DMS153 (cell line): ENCODE data around the gene HNRNPK.
A peak's percentile ranks its signal among the peaks of the same experiment; 100 is the strongest.
"Not testable (repeated sequence)": the region's sequence is repeated elsewhere in the genome, so short reads cannot be mapped to it uniquely, and the experiment has no call there.

Source experiments
- DNase-seq: peaks from one replicate; lab custom pipeline; 2025; lab: John Stamatoyannopoulos, UW

Gene HNRNPK

DNA sequence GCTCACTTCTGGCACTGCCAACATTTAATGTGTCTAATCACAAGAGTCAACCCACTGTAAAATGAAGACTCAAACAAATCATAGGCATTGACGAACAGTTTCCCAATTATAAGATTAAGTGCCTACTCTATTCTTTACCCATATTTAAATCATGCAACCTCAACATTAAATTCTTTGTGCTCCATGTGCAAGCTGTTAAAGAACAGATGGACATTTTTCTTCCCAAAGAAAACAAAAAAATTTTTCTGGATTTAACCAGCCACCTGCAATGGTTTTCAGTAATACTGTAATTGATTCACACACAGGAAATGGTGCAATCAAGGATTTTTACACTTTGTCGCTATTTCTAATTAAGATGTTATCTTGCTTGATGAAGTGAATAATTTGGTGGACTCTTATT is 3.6 kb downstream of the HNRNPK start:
- DNase-seq, result no peak

GRCh38 chr9:83975300-83975699 is 4.7 kb downstream of the HNRNPK start:
- no peak for DNase-seq

GRCh38 chr9:83972286-83972685 is 7.7 kb downstream of the HNRNPK start:
- DNase-seq, result no peak

GRCh38 chr9:83971485-83971884 is 8.5 kb downstream of the HNRNPK start:
- DNase-seq, result no peak

GRCh38 chr9:83969602-83970001 is 10.4 kb downstream of the HNRNPK start:
- no peak for DNase-seq

DNA sequence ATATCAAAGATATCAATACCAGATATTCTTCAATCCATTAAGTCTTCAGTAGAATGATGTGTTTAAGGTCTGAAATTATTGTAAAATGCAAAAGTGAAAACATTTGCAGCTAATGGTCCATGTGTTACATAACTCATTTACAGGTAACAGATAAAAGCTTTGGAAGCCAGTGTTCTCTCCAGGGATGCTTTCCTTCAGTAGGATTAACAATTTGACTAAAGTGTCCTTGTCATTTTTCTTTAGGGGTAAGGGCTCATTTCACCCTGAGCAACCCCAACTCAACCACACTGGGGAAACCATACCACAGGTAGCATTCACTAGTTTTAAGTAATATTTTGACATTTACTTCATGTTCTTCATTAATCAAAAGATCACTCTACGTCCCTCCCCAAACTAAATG is 12.9 kb downstream of the HNRNPK start:
- DNase-seq, result no peak

GRCh38 chr9:83966209-83966582 is 13.8 kb downstream of the HNRNPK start:
- no peak for DNase-seq

DNA sequence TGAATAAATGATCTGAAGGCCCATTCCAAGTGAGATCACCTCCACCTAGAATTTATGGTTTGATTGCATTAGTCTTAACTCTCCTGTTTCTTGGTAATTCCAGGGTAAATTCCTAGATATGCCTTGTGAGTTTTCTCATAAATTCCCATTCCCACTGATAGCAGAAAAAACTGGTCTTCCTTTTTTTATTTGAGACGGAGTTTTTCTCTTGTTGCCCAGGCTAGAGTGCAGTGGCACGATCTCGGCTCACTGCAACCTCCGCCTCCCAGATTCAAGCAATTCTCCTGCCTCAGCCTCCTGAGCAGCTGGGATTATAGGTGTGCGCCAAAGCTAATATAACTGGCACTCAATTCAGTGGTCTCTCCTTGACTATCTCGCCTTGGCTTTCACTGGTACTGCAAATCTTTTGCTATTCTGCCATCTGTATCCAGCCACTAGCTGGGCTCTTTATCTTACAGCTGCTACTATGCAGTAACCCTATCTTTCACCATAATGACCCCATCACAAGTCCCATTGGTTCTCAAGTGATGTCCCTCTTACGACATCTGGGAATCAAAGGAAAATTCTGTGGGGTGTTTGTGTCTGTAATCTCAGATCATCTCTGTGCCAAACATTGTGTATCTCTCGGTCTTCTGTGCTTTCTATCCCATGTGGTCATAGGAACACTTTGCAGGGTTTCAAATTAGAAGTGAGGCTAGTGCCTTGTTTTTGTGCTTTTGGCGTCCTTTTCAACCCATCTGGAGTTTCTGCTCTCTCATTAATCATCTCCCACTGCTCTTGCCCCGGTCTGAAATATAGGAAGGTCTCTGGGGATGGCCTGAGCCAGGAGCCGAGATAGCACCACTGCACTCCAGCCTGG is 14.4 kb downstream of the HNRNPK start:
- DNase-seq, result no peak

DNA sequence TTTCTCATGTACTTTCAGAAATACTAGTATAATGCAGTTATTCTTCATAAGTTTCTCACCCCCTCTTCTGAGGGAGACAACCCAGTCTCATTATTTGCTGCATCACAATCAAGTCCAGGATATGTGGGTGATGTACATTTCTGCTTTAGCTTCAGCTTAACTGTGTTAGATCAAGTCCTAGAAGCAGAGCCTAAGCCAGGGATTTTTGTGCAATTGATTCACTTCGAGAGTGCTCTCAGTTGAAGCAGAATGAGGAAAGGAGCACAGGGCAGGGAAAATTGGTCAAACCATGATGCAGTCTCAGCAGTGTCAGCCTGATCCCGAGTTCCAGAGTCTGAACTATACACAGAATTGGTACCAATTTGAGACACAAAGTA is 15.1 kb downstream of the HNRNPK start:
- peak; percentile 26 for DNase-seq

DNA sequence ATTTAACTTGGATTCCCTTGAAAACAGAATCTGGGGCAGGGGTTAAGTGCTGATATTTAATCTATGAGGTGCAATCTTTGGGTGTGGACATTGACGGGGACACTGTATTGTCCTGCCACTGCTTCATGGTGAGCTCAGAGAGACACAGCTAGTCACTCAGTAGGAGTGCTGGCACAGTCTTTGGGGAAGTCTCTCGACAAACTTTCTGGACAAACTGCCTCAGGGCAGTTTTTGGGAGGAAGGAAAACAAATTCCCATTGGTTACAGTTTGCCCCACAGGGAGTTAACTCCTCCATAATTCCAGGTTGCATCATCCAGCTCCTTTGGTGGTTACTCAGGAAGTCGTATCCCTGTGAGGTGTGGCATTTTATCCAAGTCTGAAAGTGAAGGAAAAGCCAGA is 17.9 kb downstream of the HNRNPK start:
- no peak for DNase-seq

- DNase-seq, result no peak
Observed at GRCh38 chr9:83960991-83961390, 19.0 kb downstream of the HNRNPK start.

DNA sequence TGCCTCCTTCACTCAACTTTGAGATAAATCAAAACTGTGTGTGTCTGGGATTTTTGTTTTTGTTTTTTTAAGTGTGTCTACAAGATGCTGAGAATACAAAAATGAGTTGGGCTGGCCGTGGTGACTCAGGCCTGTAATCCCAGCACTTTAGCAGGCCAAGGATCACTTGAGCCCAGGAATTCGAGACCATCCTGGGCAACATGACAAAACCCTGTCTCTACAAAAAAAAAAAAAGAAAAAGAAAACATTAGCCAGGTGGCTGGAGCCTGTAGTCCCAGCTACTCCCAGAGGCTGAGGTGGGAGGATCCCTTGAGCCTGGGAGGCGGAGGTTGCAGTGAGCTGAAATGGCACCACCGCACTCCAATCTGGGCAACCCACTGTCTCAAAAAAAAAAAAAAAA is 21.0 kb downstream of the HNRNPK start:
- DNase-seq, result no peak

- no peak for DNase-seq
Observed at GRCh38 chr9:83957248-83957513, 22.8 kb downstream of the HNRNPK start.

- peak; percentile 68 for DNase-seq
Observed at GRCh38 chr9:83956436-83957247, 23.4 kb downstream of the HNRNPK start.

GRCh38 chr9:83956086-83956435 is 24.0 kb downstream of the HNRNPK start:
- DNase-seq, result no peak

- DNase-seq, result not testable (repeated sequence)
Observed at GRCh38 chr9:83948096-83948495, 31.9 kb downstream of the HNRNPK start.

DNA sequence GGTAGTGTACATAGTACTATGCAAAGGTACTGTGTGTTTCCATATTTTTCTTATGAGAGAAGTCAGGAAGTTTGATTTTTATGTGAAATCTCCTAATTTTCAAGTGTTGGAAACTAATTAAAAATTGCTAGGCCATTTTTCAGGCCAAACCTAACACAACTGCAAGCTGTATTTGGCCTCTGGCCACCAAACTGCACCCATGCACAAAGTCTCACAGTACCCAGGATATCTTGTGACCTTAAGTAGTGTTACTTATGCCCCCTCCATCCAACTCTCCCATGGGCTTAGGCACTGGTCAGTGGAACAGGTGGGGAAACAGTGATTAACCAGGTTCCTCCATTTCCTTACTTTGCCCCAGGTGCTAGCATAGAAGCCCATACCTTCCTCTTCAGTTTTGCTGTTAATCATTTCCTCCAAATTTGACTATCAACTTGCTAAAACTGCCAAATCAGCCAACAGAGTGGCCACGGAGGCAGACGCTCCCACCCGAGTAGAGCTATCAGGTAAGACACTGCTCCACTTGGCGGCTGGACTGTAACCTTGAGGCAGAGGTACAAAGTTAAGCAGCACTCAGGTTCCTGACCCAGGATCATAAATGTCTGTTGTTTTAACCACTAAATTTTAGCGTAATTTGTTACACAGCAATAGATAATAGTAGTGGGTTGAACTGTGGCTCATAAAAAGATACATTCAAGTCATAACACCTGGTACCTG is 39.3 kb downstream of the HNRNPK start:
- DNase-seq, result no peak

GRCh38 chr9:83937861-83938455 is 42.1 kb downstream of the HNRNPK start:
- DNase-seq, result peak; percentile 52

DNA sequence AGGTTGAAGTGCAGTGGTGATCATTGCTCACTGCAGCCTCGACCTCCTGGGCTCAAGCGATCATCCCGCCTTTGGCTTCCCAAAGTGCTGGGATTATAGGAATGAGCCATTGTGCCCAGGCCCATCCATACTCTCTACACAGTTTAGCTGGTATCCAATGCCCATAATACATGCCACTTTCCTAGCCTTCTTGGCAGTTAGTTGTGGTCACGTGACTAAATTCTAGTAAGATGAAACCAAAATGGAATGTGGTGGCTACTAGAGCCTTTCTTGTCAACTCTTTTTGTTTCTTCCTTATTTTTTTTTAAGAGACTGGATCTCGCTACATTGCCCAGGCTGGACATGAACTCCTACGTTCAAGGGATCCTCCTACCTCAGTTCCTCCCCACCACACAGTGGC is 43.5 kb downstream of the HNRNPK start:
- no peak for DNase-seq

DNA sequence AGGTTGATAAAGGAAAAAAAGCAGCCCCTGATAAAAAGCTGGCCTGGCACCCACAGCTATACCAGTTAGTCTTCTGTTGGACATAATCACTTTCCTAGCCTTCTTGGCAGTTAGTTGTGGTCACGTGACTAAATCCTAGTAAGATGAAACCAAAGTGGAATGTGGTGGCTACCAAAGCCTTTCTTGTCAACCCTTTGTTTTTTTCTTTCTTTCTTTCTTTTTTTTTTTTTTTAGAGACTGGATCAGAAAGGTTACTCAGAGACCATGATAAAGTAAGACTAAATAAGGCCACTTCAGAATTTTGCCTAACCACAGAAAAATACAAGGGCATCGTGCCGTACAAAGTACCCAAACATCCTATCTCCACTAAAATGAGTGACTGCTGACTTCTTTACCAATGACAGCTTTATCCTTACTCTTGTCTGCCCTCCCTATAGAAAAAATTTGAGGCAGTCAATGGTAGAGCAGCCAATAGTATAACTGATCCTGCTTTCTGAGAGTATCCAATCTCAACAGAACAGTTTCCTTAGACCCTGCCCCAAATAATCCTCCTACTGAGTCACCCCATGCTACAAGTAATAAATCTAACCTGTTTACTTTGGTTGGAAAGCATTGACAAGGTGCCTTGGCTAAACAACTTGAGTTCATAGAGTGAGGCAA is 44.6 kb downstream of the HNRNPK start:
- DNase-seq, result no peak

DNA sequence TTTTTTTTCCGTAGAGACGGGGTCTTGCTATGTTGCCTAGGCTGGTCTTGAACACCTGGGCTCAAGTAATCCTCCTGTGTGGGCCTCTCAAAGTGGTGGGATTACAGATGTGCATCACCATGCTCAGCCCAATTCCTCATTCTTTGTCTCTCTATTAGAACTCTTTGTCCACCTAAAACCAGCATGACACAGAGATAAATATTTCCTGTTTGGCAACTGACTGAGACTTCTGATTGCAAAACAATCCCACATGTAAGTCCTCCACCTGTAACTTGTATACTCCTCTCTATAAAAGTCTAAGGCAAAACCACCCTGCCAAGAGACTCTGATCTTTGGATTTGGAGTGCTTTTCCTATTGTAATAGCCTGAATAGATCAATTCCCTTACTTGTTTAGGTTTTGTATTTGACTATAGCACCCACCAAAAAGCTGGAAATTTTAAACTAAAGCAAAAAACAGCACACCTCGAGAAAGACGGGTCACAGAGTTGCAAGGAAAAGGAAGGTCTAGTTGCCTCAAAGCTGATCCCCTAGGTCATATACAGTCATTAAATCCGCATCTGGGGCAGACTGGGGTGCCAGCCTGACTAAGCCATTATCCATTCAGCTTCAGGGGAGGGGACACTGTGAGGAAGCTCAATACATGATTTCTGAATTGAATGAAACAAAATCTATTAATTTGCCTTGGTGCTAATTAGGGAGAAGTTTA is 45.3 kb downstream of the HNRNPK start:
- DNase-seq, result no peak

- no peak for DNase-seq
Observed at GRCh38 chr9:83933790-83934189, 46.2 kb downstream of the HNRNPK start.
